ENCODE data around the gene CEMP1.

DNA sequence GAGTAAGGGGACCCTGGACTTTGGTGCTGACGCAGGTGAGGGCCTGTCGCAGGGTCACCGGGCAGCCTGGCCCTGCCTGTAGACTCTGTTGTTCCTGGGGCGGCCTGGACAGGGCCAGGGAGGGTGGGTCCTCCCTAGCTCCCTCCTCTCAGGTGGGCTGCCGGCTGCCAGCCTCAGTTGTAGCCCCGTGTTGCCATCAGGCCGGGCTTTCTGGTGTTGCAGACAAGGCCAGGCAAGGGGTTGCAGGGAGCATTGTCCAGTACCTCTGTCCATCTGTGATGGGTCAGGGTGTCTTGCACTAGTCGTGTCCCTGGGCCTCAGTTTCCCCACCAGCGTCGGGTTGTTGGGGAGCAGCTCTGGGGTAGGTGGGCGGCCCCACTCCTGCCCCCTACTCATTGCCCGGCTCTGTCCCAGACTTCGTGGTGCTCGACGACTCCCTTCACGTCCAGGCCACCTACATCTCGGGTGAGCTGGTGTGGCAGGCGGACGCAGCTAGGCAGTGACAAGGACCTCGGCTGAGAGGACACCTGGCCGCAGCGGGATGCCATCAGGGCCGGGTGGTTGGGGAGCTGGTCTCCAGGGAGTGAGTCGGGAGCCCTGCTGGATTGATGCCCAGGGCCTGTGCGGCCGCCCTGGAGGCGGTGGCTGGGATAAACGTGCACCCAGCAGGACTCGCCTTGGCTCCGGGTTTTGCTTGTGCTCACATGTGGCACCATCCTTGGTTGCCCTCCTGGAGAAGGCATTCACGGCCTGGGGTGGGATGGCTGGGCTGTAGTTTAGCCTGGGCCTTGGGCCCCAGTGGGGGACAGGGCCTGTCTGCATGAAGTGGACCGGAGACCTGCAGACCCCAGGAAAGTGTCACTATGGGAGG lies 1.9 kb downstream of the CEMP1 start:
- TF ChIP-seq, protein P1, sequence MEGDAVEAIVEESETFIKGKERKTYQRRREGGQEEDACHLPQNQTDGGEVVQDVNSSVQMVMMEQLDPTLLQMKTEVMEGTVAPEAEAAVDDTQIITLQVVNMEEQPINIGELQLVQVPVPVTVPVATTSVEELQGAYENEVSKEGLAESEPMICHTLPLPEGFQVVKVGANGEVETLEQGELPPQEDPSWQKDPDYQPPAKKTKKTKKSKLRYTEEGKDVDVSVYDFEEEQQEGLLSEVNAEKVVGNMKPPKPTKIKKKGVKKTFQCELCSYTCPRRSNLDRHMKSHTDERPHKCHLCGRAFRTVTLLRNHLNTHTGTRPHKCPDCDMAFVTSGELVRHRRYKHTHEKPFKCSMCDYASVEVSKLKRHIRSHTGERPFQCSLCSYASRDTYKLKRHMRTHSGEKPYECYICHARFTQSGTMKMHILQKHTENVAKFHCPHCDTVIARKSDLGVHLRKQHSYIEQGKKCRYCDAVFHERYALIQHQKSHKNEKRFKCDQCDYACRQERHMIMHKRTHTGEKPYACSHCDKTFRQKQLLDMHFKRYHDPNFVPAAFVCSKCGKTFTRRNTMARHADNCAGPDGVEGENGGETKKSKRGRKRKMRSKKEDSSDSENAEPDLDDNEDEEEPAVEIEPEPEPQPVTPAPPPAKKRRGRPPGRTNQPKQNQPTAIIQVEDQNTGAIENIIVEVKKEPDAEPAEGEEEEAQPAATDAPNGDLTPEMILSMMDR (IDR thresholded peaks at IDR 0.05): no peak
- no peak for TF ChIP-seq POLR2A (IDR thresholded peaks at IDR 0.05)

Data from body of pancreas (tissue), 4 donors.